Pancreas (tissue), 10 donors: Measurements from ENCODE around the gene PRDM4. TPM values are rescaled to one million over a fixed set of nuclear protein-coding genes. Genes with fewer than 3 reads are reported as not detected.
A peak's percentile ranks its signal among the peaks of the same experiment; 100 is the strongest.

Source experiments
- ATAC-seq, 4 donors: fragments of 200-7000 bp; cut with Tn5 transposase; one replicate each; pipeline versions ENCODE4 v1.8.0 to v1.9.1; 2020; ENCODE audit warnings: mild to moderate bottlenecking in 4 of 4, moderate library complexity in 4 of 4
- DNase-seq, 6 donors: peaks; one replicate each; pipeline ENCODE4 v3.0.0-alpha.2; 2020
- FAIRE-seq: peaks from 2 replicates; lab custom pipeline; 2012; peaks lifted over from hg19 to GRCh38; lab: Jason Lieb, UNC
- H3K27ac ChIP-seq, 4 donors: fragments of 200-600 bp; sonication (generic); 1 replicate in 3 of 4; 2 replicates in 1 of 4; pipeline versions ENCODE4 v1.5.0 to v1.8.0; 2020
- H3K27me3 ChIP-seq, 4 donors: fragments of 200-600 bp; one replicate each; pipeline ENCODE4 v1.8.0; 2021
- H3K36me3 ChIP-seq, 3 donors: fragments of 200-600 bp; sonication (generic) in 1 of 3; one replicate each; pipeline versions ENCODE4 v1.5.0 to v1.8.0; 2020 to 2021
- H3K4me1 ChIP-seq, 3 donors: fragments of 200-600 bp; one replicate each; pipeline ENCODE4 v1.8.0; 2021
- H3K4me3 ChIP-seq, 4 donors: fragments of 200-600 bp; sonication (generic) in 2 of 4; one replicate each; pipeline versions ENCODE4 v1.5.0 to v1.8.0; 2020 to 2021
- H3K9me3 ChIP-seq, 4 donors: fragments of 200-600 bp; one replicate each; pipeline ENCODE4 v1.8.0; 2021
- WGBS, 2 donors: extraction: QIAGEN DNeasy Blood & Tissue Kit; methylation state at CpG; one replicate each; pipeline ENCODE4 v1.1.7; 2013; 5-methylcytosine and 5-hydroxymethylcytosine counted together
- intact Hi-C, 3 donors: fragments of 100-400 bp; cut with DNase I; formaldehyde crosslinking; loops; one replicate each; pipeline versions ENCODE4 v1.11.1 to v1.14.2; 2022
- polyA plus RNA-seq, 2 donors: library from polyadenylated mRNA; stranded (reverse); fragments of 200-250 nt; gene quantifications; one replicate each; pipeline ENCODE4 v1.2.3, GENCODE V29; 2013
- total RNA-seq, 6 donors: library from RNA; stranded (reverse); fragmentation: NEBNext Ultra II Directional in 4 of 6; extraction: Animal tissue kit (Norgen Biotek cat#: 25700) in 4 of 6; gene quantifications; one replicate each; pipeline versions ENCODE4 v1.2.1 to v1.2.4, GENCODE V29; 2021 to 2023
- TF ChIP-seq, protein P1 (sequence below), 4 donors: fragments of 200-600 bp; sonication (generic) in 3 of 4; IDR thresholded peaks; one replicate each; pipeline versions ENCODE4 v1.5.0 to v1.8.0; 2021; ENCODE audit warnings: antibody characterized with exemption in 4 of 4
- donor health status: healthy with polysubstance abuse.
- donor health status: DM: no; HTN: no; CAD: no; lungs with moderate emphysema.
- donor health status: DM: no; HTN: no; CAD: no.
- donor health status: control.
- donor health status: control.
- donor health status: Bipolar disorder and iron deficiency.
- donor health status: DM: yes; HTN: yes; CAD: no.
- donor health status: DM: no; HTN: no; CAD: no.
- donor health status: DM: no; HTN: no; CAD: no.
- donor health status: DM: yes; HTN: yes; CAD: no.

Gene PRDM4
- total and polyA plus RNA-seq, 8 donors = 7.0 to 17.8 (median 11.2) TPM

GRCh38 chr12:107736914-107737313 is 24.0 kb downstream of the PRDM4 start:
- Histone ChIP-seq H3K27ac (no peak overlapping the region), H3K36me3 (peaks cover 0 to 81% (median 38%) of the 10 kb centered on the region in 3 donors), H3K27me3 (no peaks in the 10 kb centered on the region), H3K4me1 (no peaks in the 10 kb centered on the region), H3K4me3 (no peak overlapping the region), H3K9me3 (no peaks in the 10 kb centered on the region)
- FAIRE-seq = no peak
- ATAC-seq = no peak
- 94 to 95% methylated on average over 4 of the region's 4 CpGs for WGBS, 2 donors
- DNase-seq = no peak
- TF ChIP-seq, protein P1, sequence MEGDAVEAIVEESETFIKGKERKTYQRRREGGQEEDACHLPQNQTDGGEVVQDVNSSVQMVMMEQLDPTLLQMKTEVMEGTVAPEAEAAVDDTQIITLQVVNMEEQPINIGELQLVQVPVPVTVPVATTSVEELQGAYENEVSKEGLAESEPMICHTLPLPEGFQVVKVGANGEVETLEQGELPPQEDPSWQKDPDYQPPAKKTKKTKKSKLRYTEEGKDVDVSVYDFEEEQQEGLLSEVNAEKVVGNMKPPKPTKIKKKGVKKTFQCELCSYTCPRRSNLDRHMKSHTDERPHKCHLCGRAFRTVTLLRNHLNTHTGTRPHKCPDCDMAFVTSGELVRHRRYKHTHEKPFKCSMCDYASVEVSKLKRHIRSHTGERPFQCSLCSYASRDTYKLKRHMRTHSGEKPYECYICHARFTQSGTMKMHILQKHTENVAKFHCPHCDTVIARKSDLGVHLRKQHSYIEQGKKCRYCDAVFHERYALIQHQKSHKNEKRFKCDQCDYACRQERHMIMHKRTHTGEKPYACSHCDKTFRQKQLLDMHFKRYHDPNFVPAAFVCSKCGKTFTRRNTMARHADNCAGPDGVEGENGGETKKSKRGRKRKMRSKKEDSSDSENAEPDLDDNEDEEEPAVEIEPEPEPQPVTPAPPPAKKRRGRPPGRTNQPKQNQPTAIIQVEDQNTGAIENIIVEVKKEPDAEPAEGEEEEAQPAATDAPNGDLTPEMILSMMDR (IDR thresholded peaks at IDR 0.05) = no peak
- intact Hi-C loops = no loop called here

DNA sequence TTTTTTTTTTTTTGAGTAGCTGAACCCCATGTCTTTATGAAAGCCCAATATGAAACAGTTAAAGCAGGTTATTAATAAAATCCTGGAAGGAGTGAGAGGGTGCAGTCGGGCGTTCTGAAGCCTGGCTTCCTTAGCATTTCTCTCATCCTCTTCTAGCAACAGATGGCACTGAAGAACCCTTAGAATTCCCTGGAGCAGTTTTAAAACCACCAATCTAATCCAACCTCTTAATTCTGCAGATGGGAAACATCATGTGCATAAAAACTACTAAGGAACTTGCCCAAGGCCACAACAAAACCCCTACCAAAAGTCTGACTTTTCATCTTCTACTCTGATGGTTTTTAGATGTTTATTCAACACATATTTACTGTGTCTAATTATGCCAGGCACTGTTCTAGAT is 25.2 kb downstream of the PRDM4 start:
- Histone ChIP-seq H3K27me3 (no peaks in the 10 kb centered on the region), H3K36me3 (peaks cover 0 to 71% (median 36%) of the 10 kb centered on the region in 3 donors), H3K9me3 (no peaks in the 10 kb centered on the region), H3K4me3 (no peak overlapping the region), H3K4me1 (no peaks in the 10 kb centered on the region), H3K27ac (no peak overlapping the region)
- intact Hi-C loops = no loop called here
- no peak for DNase-seq
- TF ChIP-seq, protein P1 (IDR thresholded peaks at IDR 0.05) = no peak
- FAIRE-seq = no peak
- ATAC-seq = no peak
- WGBS, 2 donors = 90 to 100% methylated on average over 2 of the region's 2 CpGs

DNA sequence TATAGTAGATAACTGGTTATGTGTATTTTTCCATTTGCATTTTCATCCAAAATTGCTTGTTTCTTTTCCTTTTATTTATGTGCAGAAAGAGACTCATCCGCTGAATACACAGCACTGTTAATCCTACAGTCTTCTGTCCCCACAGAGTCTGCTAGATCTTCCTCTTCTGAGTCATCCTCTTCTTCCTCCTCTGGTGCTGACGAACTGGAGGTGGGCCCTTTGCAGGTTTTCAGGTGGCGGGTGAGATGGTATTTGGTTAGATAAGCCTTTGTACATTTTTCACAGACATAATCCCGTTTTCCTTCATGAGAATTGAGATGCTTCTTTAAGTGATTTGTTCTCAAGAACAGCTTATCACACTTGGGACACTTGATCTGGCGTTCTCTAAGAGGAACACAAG is 26.8 kb downstream of the PRDM4 start:
- no peak for ATAC-seq
- TF ChIP-seq, protein P1 (IDR thresholded peaks at IDR 0.05) = no peak
- peaks cover 0 to 55% (median 30%) of the 10 kb centered on the region in 3 donors for H3K36me3 ChIP-seq

DNA sequence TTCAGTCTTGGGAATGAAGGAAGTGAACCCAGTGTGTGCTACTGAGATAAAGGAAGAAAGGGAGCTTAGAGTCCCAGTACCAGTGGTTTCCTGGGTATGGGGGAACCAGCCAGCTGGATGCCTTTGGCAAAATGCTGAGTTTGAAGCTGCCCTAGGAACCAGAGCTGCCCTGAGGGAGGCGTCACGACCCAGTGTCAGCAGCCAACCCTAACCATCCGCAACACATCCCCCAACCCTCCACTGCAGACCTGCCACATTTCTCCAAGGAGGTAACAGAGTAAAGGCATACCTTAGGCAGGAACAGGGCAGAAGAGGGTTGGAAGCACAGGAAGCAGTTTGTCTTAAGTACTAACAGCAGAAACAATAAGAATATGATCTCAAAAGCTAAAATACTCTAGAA is 28.6 kb downstream of the PRDM4 start:
- FAIRE-seq = no peak
- peak in 1 of 4 donors; percentile 12 for ATAC-seq
- DNase-seq = no peak
- TF ChIP-seq, protein P1 (IDR thresholded peaks at IDR 0.05) = no peak
- intact Hi-C loops = no loop called here
- WGBS, 2 donors = 93 to 96% methylated on average over 3 of the region's 3 CpGs
- H3K27me3 ChIP-seq = no peaks in the 10 kb centered on the region
- H3K36me3 ChIP-seq = peaks cover 0 to 40% (median 18%) of the 10 kb centered on the region in 3 donors
- no peak overlapping the region for H3K27ac ChIP-seq
- no peak overlapping the region for H3K4me3 ChIP-seq
- no peaks in the 10 kb centered on the region for H3K9me3 ChIP-seq
- no peaks in the 10 kb centered on the region for H3K4me1 ChIP-seq

More for the DNA sequence above, 26.8 kb downstream of the PRDM4 start:
- DNase-seq = no peak
- Histone ChIP-seq H3K27ac (no peak overlapping the region), H3K4me1 (no peaks in the 10 kb centered on the region), H3K27me3 (no peaks in the 10 kb centered on the region), H3K9me3 (no peaks in the 10 kb centered on the region), H3K4me3 (no peak overlapping the region)
- no peak for FAIRE-seq
- WGBS, 2 donors = 83 to 91% methylated on average over 5 of the region's 5 CpGs
- intact Hi-C loops = no loop called here

DNA sequence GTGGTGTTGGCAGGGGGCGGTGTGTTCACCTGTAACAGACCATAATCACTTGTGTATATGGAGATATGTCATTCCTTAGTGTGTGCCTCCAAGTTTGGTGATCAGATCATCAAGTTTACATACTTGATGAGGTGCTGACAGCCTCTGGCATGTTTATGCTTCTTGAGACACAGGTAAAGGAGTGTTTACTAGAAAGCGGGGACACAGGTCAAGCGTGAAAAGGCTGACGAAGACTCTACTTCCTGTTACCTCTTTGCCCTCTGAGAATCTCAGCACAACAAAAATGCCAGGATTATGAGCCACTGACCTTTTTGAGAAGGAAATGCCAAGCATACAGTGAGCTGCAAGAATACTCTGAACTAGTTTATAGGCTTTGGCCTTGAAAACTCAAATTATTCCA is 29.6 kb downstream of the PRDM4 start:
- FAIRE-seq = no peak
- no peak for ATAC-seq
- no peak for DNase-seq
- Histone ChIP-seq H3K27me3 (no peaks in the 10 kb centered on the region), H3K4me3 (no peak overlapping the region), H3K9me3 (no peaks in the 10 kb centered on the region), H3K27ac (no peak overlapping the region), H3K36me3 (peaks cover 0 to 30% (median 10%) of the 10 kb centered on the region in 3 donors), H3K4me1 (no peaks in the 10 kb centered on the region)
- intact Hi-C loops = no loop called here
- TF ChIP-seq, protein P1 (IDR thresholded peaks at IDR 0.05) = no peak
- WGBS, 2 donors = 92 to 93% methylated on average over 4 of the region's 4 CpGs
